ENCODE measurements around the gene ZNF792.
"Not testable (repeated sequence)": the region's sequence is repeated elsewhere in the genome, so short reads cannot be mapped to it uniquely, and the experiment has no call there.

ZNF792 gene

GRCh38 chr19:34991542-34992333 lies 27.7 kb upstream of the ZNF792 start:
- DNase-seq = no peak
- TF ChIP-seq POLR2A (IDR thresholded peaks at IDR 0.05; ENCODE audit: low read length) (no peak), GATA1 (IDR thresholded peaks at IDR 0.05; ENCODE audit: low read depth, low read length) (no peak)

- TF ChIP-seq GATA1 (IDR thresholded peaks at IDR 0.05; ENCODE audit: low read depth, low read length) = no peak
- no peak for TF ChIP-seq POLR2A (IDR thresholded peaks at IDR 0.05; ENCODE audit: low read length)
- no peak for DNase-seq
These were observed 26.7 kb upstream of the ZNF792 start for GRCh38 chr19:34990578-34991192.

GRCh38 chr19:34989298-34989697 lies 25.3 kb upstream of the ZNF792 start:
- no peak for DNase-seq
- TF ChIP-seq GATA1 (IDR thresholded peaks at IDR 0.05; ENCODE audit: low read depth, low read length) (no peak), POLR2A (IDR thresholded peaks at IDR 0.05; ENCODE audit: low read length) (no peak)

DNA sequence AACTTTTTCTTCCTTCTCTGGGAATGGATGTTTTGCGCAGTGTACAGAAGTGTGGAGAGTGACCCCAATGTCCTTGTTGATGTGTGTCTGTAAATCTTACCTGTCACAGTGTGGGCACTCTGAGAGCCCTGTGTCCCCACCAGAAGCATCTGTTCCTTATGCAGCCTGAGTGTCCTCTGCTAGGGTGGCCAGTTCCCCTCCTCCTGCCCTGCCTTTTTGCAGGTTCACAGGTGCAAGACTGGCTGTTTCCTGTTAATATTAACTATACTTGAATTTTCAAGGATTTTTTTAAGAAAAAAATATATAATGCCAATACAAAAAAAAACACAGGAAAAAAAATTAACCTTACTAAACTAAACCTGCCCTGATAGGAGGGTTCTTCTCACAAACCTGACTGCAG lies 24.1 kb upstream of the ZNF792 start:
- TF ChIP-seq GATA1 (IDR thresholded peaks at IDR 0.05; ENCODE audit: low read depth, low read length) (no peak), POLR2A (IDR thresholded peaks at IDR 0.05; ENCODE audit: low read length) (no peak)

GRCh38 chr19:34985249-34986022 lies 21.4 kb upstream of the ZNF792 start:
- no peak for DNase-seq
- TF ChIP-seq GATA1 (IDR thresholded peaks at IDR 0.05; ENCODE audit: low read depth, low read length) (no peak), POLR2A (IDR thresholded peaks at IDR 0.05; ENCODE audit: low read length) (no peak)

More for the DNA sequence above, 24.1 kb upstream of the ZNF792 start:
- no peak for DNase-seq

- TF ChIP-seq GATA1 (IDR thresholded peaks at IDR 0.05; ENCODE audit: low read depth, low read length) (no peak), POLR2A (IDR thresholded peaks at IDR 0.05; ENCODE audit: low read length) (no peak)
- no peak for DNase-seq
These were observed 20.3 kb upstream of the ZNF792 start for GRCh38 chr19:34984287-34984686.

DNA sequence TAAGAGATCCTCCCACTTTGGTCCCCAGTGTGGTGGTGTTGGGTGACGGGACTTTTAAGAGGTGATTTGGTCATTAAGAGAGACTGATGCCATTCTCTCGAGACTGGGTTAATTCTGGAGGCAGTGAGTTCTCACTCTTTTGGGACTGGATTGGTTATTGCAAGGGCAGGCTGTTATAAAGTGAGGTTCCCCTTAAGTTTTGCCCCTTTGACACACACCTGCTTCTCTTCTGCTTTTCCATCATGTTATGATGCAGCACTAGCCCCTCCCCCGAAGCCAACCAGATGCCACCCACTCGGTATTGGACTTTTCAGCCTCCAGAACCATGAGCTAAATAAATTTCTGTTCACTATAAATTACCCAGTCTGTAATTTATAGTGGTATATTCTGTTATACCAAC lies 19.8 kb upstream of the ZNF792 start:
- TF ChIP-seq GATA1 (IDR thresholded peaks at IDR 0.05; ENCODE audit: low read depth, low read length) = no peak
- no peak for TF ChIP-seq POLR2A (IDR thresholded peaks at IDR 0.05; ENCODE audit: low read length)
- no peak for DNase-seq

DNA sequence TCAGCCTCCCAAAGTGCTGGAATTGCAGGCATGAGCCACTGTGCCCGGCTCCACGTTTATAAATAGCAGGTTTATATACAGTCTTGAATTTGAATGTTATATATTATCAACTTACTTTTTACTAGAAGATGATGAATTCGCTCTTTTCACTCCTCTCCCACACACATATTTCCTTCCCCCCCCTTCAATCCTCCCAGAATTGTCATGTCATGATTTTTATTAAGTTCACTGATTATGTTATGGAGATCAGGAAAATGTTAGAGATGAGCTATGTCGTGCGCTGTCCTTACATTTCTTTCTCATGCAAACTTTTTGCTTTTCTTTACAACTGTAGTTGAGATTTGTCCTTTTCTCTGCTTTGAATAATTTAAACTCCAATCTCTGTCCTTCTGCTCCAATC lies 18.2 kb upstream of the ZNF792 start:
- no peak for DNase-seq
- TF ChIP-seq GATA1 (IDR thresholded peaks at IDR 0.05; ENCODE audit: low read depth, low read length) = no peak
- TF ChIP-seq POLR2A (IDR thresholded peaks at IDR 0.05; ENCODE audit: low read length) = no peak

DNA sequence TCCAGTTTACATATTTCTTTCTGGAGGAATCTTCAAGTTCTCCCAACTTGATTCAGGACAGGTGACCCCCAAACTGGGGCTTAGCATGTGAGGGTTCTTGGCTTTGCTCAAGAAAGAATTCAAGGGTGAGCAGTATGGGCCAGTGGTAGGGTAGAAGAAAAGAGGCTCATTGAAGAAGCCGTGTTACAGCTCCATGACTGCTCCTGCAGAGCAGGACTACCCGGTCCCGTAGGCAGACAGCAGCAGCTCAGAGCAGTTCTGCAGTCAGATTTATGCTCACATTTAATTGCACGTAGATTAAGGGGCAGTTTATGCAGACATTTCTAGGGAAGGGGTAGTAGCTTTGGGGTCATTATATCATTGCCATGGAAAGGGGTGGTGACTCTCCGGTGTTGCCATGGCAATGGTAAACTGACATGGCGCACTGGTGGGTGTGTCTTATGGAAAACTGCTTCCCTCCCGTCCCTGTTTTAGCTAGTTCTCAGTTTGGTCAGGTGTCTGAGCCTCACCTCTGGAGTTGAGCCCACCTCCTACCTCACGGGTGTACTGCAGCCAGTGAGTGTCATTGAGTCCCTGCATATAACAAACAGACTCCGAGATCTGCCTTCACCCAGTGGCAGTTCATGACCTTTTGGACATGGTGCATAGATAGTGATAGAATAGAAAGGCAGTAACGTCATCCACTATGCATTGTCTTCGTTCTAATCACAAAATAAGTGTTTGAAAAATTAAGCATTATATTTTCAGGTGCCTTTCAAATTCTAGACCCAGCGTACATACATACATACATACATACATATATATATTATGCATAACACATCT lies 16.0 kb upstream of the ZNF792 start:
- no peak for TF ChIP-seq GATA1 (IDR thresholded peaks at IDR 0.05; ENCODE audit: low read depth, low read length)
- TF ChIP-seq POLR2A (IDR thresholded peaks at IDR 0.05; ENCODE audit: low read length) = no peak

GRCh38 chr19:34976611-34977010 lies 12.6 kb upstream of the ZNF792 start:
- TF ChIP-seq POLR2A (IDR thresholded peaks at IDR 0.05; ENCODE audit: low read length) (no peak), GATA1 (IDR thresholded peaks at IDR 0.05; ENCODE audit: low read depth, low read length) (no peak)
- DNase-seq = no peak

More for the DNA sequence above, 16.0 kb upstream of the ZNF792 start:
- no peak for DNase-seq

DNA sequence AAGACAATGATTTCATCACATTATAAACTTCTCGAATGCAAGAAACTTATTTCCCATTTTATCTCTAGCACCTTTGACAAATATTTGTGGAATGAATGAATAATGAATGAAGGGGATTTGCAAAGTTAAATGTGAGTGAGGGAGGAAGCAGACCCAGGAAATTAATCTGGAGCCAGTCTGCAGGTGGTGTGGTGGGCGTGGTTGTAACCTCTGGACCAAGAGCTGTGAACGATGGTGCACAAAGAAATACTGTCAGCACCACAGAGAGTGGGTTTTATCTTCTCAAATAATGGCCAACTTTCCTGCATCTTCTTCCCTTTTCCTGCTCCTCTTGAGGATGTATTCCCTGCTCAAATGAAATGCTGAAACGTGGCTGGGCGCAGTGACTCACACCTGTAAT lies 11.0 kb upstream of the ZNF792 start:
- TF ChIP-seq POLR2A (IDR thresholded peaks at IDR 0.05; ENCODE audit: low read length) (no peak), GATA1 (IDR thresholded peaks at IDR 0.05; ENCODE audit: low read depth, low read length) (no peak)
- no peak for DNase-seq

DNA sequence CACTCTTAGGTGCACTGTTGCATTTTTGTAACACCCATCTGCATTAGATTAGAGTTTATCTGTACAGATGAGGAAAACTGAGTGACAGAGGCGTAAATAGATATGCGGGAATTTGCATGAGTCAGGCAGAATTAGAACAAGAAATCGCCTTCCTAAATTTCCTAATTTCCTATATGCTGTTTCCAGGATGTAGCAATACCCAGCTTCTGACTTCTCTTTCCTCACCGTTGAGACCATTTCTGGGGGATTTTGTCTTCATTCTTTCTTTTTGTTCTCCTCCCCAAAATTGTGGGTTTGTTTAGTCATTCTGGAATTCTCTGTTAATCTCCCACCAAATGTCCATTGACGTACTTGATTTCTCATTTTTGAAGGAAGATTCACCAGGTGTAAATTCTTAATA lies 10.6 kb upstream of the ZNF792 start:
- TF ChIP-seq GATA1 (IDR thresholded peaks at IDR 0.05; ENCODE audit: low read depth, low read length) (no peak), POLR2A (IDR thresholded peaks at IDR 0.05; ENCODE audit: low read length) (no peak)
- DNase-seq = no peak

DNA sequence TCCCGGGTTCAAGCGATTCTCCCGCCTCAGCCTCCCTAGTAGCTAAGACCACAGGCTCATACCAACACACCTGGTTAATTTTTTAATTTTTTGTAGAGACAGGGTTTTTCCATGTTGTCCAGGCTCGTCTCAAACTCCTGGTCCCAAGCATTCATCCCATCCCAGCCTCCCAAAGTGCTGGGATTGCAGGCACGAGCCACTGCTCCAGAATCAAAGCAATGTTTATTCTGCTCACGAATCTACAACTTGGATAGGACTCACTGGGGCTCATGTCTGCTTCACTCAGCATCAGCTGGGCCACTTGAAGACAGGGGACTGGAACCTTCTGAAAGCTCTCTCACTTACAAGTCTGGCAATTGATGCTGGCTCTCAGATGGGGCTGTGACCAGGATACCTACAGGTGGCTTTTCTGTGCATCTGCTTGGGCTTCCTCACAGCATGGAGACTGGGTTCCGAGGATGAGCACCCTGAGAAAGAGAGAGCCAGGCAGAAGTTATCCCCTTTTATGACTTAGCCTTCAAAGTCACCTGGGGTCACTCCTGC lies 8.2 kb upstream of the ZNF792 start:
- no peak for DNase-seq
- no peak for TF ChIP-seq GATA1 (IDR thresholded peaks at IDR 0.05; ENCODE audit: low read depth, low read length)

- not testable (repeated sequence) for DNase-seq
These were observed 6.3 kb upstream of the ZNF792 start for GRCh38 chr19:34970185-34970780.
